NCI-H460 (cell line): ENCODE results near the gene RAPGEF6. TPM values are rescaled to one million over a fixed set of nuclear protein-coding genes. Genes with fewer than 3 reads are reported as not detected.

Experiments used
- DNase-seq: peaks from one replicate; pipeline ENCODE4 v3.0.0-alpha.2; 2016; ENCODE audit warnings: low read depth; ENCODE audit errors: extremely low read depth
- total RNA-seq: library from RNA; depleted of rRNA; stranded (reverse); fragments of >200 nt; shearing (Covaris generic); gene quantifications from 2 replicates; pipeline ENCODE4 v1.2.3, GENCODE V29; 2014

RAPGEF6 gene
- total RNA-seq, 1 experiment from 2014 or later: 17.4 TPM

DNA sequence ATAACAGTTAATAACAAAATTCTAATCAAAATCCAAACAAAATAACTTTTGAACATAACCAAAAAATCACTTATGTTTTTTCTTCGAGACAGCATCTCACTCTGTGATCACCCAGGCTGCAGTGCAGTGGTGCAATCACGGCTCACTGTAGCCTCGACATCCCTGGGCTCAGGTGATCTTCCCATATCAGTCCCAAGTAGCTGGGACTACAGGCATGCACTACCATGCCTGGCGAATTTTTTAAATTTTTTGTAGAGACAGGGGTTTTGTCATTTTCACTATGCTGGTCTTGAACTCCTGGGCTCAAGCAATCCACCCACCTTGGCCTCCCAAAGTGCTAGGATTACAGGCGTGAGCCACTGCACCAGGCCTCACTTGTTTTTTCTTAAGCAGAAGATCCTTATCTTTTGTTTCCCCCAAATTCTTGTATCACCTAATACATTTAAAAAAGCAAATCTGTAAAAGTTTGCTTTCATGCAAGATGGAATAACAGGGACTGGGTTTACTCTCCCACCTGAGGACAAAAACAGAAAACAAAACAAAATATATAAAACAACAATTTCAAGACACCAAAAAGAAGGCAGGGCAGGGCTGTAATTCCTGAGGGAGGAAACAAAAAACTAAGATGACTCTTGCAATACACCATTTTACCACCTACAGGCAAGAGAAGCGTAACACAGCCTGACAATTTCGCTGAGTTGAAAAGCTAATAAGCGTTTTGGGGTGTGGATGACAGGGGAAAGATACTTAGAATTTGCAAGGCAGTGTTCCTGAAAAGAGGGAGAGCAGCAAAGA lies 71.4 kb downstream of the RAPGEF6 start:
- no peak for DNase-seq

DNA sequence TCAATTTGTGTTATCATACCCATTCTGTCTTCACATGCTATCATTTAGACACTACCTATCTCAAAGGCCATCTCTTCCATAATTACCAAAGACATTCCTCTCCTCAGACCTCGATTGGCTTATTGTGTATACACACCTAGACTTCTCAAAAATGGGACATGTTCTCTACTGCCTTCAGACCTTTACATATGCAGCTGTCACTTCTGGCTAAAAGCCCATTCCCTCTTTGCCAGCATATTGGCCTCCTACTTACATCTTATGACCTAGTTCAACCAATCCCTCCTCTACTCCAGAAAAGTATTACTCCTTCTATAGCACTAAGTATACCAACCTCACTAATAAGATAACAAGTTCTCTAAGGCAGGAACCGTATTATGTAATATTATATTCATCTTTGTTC lies 84.4 kb downstream of the RAPGEF6 start:
- DNase-seq: no peak

- DNase-seq: no peak
These were observed 86.9 kb downstream of the RAPGEF6 start for GRCh38 chr5:131548176-131548575.

DNA sequence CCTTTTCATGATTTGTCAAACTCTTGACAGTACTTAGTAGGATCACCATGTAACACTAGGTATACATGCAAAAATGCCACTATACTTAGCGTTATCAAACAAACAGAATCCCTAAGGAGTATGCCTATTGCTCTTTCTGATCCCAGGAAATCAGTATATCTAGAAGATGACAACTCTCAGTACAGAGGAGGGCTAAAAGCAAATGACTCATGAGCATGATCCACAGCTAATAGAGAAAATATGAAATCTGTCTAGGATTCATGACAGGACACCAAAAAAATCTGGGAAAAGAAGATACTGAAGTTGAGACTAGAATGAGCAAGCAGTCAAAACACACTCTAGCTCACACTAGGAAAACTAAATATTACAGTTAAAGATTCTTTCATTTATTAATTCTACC lies 89.2 kb downstream of the RAPGEF6 start:
- DNase-seq: no peak

GRCh38 chr5:131542723-131543122 lies 92.3 kb downstream of the RAPGEF6 start:
- no peak for DNase-seq

DNA sequence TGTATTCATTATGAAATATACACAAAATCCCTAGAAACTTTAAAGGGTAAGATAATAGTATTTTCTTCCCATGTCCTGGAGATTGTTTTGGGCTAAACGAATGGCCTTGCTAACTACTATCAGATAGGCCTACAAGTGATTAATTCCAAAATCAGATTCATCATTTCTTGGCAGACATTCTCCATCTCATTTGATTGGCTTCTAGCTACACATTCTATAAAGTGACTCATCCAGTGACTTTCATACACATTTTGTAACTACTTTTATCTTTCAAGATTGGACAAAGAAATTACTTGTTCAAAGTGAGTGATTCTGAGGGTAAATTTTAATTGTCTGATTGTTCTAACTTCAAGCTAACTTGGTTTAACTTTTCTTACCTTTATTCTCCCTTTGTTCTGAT lies 93.3 kb downstream of the RAPGEF6 start:
- no peak for DNase-seq

DNA sequence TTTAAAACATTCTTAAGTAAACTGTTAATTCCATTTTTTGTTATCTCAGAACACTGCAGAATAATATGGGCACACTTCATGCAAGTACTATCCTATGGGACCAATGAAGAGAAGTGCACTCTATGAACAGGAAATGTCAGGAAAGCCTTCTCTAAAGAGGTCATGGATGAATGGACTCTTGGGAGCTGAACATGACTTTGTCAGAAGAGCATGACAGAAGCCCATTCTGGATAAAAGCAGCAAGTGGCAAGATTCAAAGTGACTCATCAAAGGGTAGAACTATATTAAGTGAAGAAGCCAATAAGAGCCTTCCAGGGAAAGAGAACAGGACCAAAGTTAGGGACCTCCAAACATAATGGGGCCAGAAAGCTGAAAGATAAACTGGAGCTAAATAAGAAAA lies 94.0 kb downstream of the RAPGEF6 start:
- no peak for DNase-seq

DNA sequence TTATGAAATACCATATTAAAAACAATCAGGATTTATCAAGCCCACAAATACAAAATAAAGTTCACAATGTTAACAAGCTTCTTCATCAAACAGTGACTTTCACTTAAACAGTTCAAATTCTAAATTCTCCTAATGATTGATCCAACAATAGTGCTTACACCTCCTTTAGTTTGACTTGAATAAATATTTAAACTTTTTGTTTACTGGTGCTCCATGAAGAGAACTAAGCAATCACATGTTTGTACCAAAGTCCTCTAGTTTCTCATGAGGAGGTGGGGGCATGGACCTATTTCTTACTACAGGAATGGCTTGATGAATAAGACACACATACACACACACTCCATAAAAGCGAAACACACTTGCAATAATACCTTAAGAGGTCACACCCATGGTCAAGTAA lies 95.8 kb downstream of the RAPGEF6 start:
- DNase-seq: no peak

DNA sequence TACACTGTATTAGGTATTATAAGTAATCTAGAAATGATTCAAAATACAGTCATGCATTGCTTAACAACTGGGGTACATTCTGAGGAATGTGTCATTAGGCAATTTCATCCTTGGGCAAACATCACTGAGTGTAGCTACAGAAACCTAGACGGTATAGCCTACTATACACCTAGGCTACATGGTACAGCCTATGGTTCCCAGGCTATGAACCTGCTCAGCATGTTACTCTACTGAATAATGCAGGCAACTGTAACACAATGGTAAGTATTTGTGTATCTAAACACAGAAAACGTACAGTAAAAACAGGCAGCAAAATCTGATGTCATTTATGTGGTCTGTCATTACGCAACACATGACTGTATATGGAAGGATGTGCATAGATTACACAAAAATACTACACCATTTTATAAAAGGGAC lies 96.8 kb downstream of the RAPGEF6 start:
- peak; percentile 27 for DNase-seq

DNA sequence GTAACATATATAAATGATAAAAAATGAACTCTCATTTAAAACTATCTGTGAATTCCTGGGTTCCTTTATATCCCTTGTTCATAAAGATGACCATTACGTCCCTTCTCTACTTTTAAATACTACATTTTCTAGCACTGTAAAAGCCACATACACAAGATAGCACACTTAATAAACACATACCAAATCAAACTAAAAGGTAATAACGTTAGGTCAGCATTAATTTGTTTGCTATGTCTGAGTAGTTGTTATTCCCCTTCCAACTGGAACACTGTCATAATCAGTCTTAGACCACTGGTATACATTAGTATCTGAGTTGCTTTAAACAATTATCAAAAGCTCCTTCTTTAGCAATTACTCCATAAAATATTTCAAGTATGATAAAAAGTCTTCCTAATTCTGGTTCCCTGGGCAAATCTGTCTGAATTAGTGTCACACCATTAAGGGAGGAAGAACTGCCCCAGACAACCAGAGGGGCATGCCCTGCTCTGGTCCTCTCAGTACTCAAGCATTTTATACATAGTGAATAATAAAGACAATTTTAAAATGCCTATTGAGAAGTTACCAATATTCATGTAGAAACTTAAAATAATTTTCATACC lies 98.1 kb downstream of the RAPGEF6 start:
- no peak for DNase-seq

- no peak for DNase-seq
These were observed 98.7 kb downstream of the RAPGEF6 start for GRCh38 chr5:131536211-131536826.

DNA sequence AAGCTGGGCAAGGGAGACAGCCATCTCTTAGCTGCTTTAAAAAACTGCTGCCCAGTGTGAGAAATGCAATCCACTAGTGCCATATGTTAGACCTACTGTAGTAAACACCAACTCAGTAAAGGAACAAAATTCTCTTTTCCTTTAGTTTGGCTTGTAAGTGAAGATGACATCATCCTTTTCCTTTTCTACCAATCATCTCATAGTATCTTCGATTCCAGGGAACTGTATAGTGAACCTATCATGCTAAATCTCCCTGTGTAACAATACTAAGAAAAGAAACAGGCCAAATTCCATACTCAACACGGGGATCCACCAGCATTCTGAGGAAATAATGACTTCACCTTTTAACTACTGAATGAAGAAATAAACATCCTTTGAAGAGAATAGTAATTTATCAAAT lies 100.1 kb downstream of the RAPGEF6 start:
- no peak for DNase-seq

DNA sequence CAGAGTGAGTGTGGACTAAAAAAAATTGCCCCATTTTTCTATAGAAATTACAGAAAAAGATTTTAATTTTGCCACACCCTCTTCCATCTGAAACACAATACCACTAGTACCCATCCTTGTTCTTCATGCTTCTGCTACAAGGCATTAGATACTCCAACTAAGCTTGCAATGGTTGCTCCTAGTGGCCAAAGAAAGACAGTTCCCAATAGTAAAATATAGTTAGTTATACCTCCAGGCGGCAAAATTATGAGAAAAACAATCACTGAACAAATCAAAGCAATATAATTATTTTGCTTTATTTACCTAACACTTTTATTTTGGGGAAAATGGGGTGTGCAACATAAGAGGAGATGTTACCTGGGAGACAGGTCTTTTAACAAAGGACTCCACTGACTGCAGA lies 101.2 kb downstream of the RAPGEF6 start:
- no peak for DNase-seq

DNA sequence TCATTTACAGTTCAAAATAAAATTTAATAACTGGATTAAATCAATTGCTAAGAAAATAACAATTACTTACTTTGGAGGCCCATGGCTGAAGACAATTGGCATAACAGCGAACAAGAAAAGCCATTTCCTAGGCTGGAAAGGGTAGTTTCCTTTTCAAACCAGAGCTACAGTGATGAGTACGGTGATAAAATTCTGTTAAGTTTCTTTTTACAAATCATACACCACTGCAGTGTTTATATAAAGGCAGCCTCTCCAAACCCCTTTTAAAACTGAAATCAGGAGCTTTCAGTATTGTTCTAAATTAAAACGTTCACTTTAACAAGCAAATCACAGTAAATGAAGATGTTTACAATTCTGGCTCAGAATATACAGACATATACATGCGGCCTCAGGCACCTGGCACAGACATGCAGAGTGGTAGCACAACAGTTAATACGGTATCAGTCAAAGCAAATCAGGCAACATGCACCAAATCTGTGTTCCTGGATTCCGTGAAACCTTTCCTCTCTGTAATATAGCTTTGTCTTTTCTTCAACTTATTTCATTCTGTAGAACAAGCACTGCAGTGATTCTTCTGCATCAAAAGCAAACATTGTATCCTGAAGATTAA lies 102.9 kb downstream of the RAPGEF6 start:
- no peak for DNase-seq

DNA sequence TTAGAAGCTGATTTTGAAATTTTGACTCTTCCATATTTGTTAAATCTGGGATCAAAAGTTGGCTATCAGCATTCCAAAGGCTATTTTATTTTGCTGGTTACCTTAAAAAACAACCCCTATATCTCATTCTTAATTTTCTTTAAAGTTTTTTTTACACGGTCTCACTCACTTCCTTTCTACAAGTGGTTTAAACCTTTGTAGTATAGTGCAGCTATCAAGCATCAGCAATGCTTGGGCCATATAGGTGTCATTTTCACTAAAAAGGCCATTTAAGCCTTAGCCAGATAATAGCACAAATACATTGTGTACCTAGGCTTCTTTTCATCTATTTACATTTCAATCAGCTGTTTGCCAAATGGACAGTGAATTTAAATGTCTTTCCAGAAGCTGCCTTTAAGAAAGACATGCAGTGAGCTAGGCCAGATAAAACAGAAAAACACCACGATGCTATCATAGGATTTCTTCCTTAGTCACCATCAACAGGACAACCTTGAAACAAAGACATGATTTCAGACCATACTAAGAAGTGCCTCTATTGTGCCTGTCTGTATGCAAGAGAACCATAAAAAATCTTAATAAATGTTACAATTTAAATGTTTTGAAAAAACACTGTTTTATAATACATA lies 104.2 kb downstream of the RAPGEF6 start:
- no peak for DNase-seq

GRCh38 chr5:131528682-131529081 lies 106.3 kb downstream of the RAPGEF6 start:
- no peak for DNase-seq

DNA sequence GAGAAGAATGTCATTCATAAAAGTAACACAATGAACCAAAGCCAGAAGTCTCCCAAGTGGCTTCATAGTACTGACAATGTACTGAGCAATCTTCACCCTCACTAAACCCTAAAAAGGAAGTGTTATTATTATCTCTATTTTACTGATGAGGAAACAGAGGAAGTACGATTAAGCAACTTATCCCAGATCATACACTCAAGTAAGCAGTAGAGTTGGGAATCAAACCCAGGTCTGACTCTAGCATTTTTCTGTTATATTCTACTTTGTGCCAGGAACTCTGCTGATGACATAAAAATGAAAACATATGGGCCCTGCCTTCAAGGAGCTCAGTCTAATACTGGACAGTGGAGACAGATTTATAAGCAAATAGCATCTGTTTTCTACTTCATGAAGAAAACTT lies 109.2 kb downstream of the RAPGEF6 start:
- DNase-seq: no peak

DNA sequence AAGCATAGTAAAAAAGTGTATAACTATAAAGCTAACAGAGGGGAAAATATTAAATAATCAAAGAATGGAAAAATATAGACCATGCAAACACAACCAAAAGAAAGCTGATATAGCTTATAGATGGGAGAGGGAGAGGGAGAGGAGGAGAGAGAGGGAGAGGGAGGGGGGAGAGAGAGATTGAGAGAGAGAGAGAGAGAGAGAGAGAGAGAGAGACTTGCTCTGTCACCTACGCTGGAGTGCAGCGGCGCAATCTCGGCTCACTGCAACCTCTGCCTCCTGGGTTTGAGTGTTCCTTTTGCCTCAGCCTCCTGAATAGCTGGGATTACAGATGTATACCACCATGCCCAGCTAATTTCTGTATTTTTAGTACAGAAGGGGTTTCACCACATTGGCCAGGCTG lies 110.6 kb downstream of the RAPGEF6 start:
- DNase-seq: no peak

GRCh38 chr5:131523500-131524185 lies 111.4 kb downstream of the RAPGEF6 start:
- no peak for DNase-seq

- no peak for DNase-seq
These were observed 113.8 kb downstream of the RAPGEF6 start for GRCh38 chr5:131521252-131521651.

- DNase-seq: no peak
These were observed 119.7 kb downstream of the RAPGEF6 start for GRCh38 chr5:131515348-131515747.
